ENCODE data around the gene FCGBP.

GRCh38 chr19:39946532-39946931 lies 12.1 kb upstream of the FCGBP start:
- TF ChIP-seq CTCF (optimal IDR thresholded peaks at IDR 0.05 in 1 of 3, IDR thresholded peaks at IDR 0.05 in 1 of 3, conservative IDR thresholded peaks at IDR 0.05 in 1 of 3; ENCODE audit: extremely low read depth in 1 of 3, insufficient read depth in 2 of 3, low read length in 3 of 3) (no peak), EZH2 (IDR thresholded peaks at IDR 0.05; ENCODE audit: low read length) (no peak)

Data from keratinocyte (primary cell).